SU-DHL-6 (cell line): ENCODE results near the gene PARP16.
A peak's percentile ranks its signal among the peaks of the same experiment; 100 is the strongest.

Source experiments
- H2AFZ ChIP-seq: fragments of 200-600 bp; sonication (generic); 2 replicates; pipeline ENCODE4 v1.6.1; 2014; ENCODE audit warnings: low read depth, mild to moderate bottlenecking, moderate library complexity, mixed read lengths, antibody characterized with exemption, low read length; ENCODE audit not compliant: severe bottlenecking
- H3F3A ChIP-seq: fragments of 200-600 bp; shearing (Covaris generic); 2 replicates; pipeline ENCODE4 v1.6.0; 2016; ENCODE audit warnings: antibody characterized with exemption, mild to moderate bottlenecking; ENCODE audit not compliant: insufficient read depth
- H3K27ac ChIP-seq: fragments of 200-600 bp; sonication (generic); 2 replicates; pipeline ENCODE4 v1.5.1; 2016; ENCODE audit warnings: low read depth, mild to moderate bottlenecking, low read length, moderate library complexity, mixed read lengths
- H3K27me3 ChIP-seq: fragments of 200-600 bp; sonication (generic), shearing (Covaris generic); 2 replicates; pipeline ENCODE4 v1.6.0; 2014; ENCODE audit warnings: mild to moderate bottlenecking, low read length
- H3K36me3 ChIP-seq: fragments of 200-600 bp; sonication (generic); 2 replicates; pipeline ENCODE4 v1.6.1; 2014; ENCODE audit warnings: mild to moderate bottlenecking, low read length, mixed read lengths
- H3K4me2 ChIP-seq: fragments of 300-600, 200-600 bp; shearing (Covaris generic), sonication (generic); 2 replicates; pipeline ENCODE4 v1.6.0; 2014; ENCODE audit warnings: low read length, low read depth, mild to moderate bottlenecking; ENCODE audit not compliant: poor library complexity, severe bottlenecking
- H3K4me3 ChIP-seq: fragments of 200-600 bp; sonication (generic); 2 replicates; pipeline ENCODE4 v1.5.1; 2014; ENCODE audit warnings: antibody characterized with exemption, low read length, mild to moderate bottlenecking, mixed read lengths; ENCODE audit not compliant: insufficient read depth, poor library complexity, severe bottlenecking
- H3K79me2 ChIP-seq: fragments of 200-600 bp; sonication (generic); 2 replicates; pipeline ENCODE4 v1.6.1; 2014; ENCODE audit warnings: mild to moderate bottlenecking, low read length, moderate library complexity; ENCODE audit not compliant: insufficient read depth
- H3K9ac ChIP-seq: fragments of 200-600 bp; sonication (generic); 2 replicates; pipeline ENCODE4 v1.7.0; 2014; ENCODE audit warnings: mild to moderate bottlenecking, low read length
- H3K9me2 ChIP-seq: fragments of 200-600 bp; sonication (generic); replicated peaks from 2 replicates; pipeline ENCODE4 v1.6.1; 2014; ENCODE audit warnings: low read length; ENCODE audit not compliant: insufficient read depth
- H3K9me3 ChIP-seq: fragments of 200-600 bp; sonication (generic); 2 replicates; pipeline ENCODE4 v1.6.1; 2014; ENCODE audit warnings: low read length, mixed read lengths; ENCODE audit not compliant: insufficient read depth
- H4K20me1 ChIP-seq: fragments of 200-600 bp; sonication (generic); 2 replicates; pipeline ENCODE4 v1.6.1; 2014; ENCODE audit warnings: low read depth, mild to moderate bottlenecking, antibody characterized with exemption, low read length, moderate library complexity, mixed read lengths
- EZH2phosphoT487 ChIP-seq: fragments of 200-600 bp; sonication (generic), shearing (Covaris generic); conservative IDR thresholded peaks from 2 replicates; pipeline ENCODE4 v1.6.1; 2018; ENCODE audit warnings: mild to moderate bottlenecking, antibody characterized with exemption, low read length, moderate library complexity, mixed read lengths
- TF ChIP-seq, protein P1 (sequence below): fragments of 200-600 bp; sonication (generic); IDR thresholded peaks from one replicate; pipeline ENCODE4 v1.5.1; 2017; ENCODE audit warnings: antibody characterized with exemption, mild to moderate bottlenecking, low read length, moderate library complexity; ENCODE audit not compliant: insufficient read depth, poor library complexity, severe bottlenecking

Gene PARP16

DNA sequence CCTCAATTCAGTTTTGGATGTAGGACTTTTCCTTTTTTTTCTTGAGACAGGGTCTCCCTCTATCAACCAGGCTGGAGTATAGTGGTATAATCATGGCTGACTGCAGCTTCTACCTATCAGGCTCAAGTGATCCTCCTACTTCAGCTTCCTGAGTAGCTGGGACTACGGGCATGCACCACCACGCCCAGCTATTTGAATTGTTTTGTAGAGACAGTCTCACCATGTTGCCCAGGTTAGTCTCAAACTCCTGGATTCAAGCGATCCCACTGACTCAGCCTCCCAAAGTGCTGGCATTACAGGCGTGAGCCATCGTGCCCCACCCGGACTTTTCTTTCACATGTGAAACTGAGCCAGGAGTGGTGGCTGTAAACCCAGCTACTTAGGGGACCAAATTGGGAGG is 21.3 kb upstream of the PARP16 start:
- Histone ChIP-seq H3K79me2 (no peaks in the 10 kb centered on the region), H2AFZ (no peak overlapping the region), H3K27ac (no peak overlapping the region), H3K4me2 (no peak overlapping the region), H3K4me3 (no peak overlapping the region), H3F3A (peaks cover 22% of the 10 kb centered on the region), H3K9ac (no peak overlapping the region), H3K9me2 (no peaks in the 10 kb centered on the region), H3K9me3 (no peaks in the 10 kb centered on the region), H4K20me1 (no peaks in the 10 kb centered on the region), H3K36me3 (no peaks in the 10 kb centered on the region), H3K27me3 (no peaks in the 10 kb centered on the region)
- TF ChIP-seq, protein P1, sequence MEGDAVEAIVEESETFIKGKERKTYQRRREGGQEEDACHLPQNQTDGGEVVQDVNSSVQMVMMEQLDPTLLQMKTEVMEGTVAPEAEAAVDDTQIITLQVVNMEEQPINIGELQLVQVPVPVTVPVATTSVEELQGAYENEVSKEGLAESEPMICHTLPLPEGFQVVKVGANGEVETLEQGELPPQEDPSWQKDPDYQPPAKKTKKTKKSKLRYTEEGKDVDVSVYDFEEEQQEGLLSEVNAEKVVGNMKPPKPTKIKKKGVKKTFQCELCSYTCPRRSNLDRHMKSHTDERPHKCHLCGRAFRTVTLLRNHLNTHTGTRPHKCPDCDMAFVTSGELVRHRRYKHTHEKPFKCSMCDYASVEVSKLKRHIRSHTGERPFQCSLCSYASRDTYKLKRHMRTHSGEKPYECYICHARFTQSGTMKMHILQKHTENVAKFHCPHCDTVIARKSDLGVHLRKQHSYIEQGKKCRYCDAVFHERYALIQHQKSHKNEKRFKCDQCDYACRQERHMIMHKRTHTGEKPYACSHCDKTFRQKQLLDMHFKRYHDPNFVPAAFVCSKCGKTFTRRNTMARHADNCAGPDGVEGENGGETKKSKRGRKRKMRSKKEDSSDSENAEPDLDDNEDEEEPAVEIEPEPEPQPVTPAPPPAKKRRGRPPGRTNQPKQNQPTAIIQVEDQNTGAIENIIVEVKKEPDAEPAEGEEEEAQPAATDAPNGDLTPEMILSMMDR = no peak
- no peak for TF ChIP-seq EZH2phosphoT487

DNA sequence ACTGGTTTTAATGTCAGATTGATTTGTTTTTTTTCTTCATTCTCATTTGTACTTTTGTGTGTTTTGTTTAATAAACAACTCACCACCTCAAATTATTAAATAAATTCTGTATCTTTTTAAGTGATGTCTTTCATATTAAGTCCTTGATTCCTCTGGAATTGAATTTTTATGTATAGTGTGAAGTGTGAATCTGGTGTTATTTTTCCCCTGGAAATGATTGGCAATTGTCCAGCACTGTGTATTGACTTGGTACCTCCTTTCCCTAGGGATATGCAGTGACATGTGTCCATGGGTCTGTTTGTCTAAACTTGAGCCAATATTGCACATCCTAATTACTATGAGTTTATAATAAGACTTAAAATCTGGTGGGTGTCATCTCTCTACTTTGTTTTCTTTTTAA is 19.9 kb upstream of the PARP16 start:
- H3K79me2 ChIP-seq = no peaks in the 10 kb centered on the region
- no peaks in the 10 kb centered on the region for H3K27me3 ChIP-seq
- peaks cover 22% of the 10 kb centered on the region for H3F3A ChIP-seq
- H3K27ac ChIP-seq = no peak overlapping the region
- no peaks in the 10 kb centered on the region for H3K9me2 ChIP-seq
- H3K4me2 ChIP-seq = no peak overlapping the region
- TF ChIP-seq, protein P1 = no peak
- TF ChIP-seq EZH2phosphoT487 = no peak
- no peak overlapping the region for H2AFZ ChIP-seq
- no peaks in the 10 kb centered on the region for H3K36me3 ChIP-seq
- no peak overlapping the region for H3K4me3 ChIP-seq
- H3K9me3 ChIP-seq = no peaks in the 10 kb centered on the region
- H4K20me1 ChIP-seq = no peaks in the 10 kb centered on the region
- H3K9ac ChIP-seq = no peak overlapping the region

DNA sequence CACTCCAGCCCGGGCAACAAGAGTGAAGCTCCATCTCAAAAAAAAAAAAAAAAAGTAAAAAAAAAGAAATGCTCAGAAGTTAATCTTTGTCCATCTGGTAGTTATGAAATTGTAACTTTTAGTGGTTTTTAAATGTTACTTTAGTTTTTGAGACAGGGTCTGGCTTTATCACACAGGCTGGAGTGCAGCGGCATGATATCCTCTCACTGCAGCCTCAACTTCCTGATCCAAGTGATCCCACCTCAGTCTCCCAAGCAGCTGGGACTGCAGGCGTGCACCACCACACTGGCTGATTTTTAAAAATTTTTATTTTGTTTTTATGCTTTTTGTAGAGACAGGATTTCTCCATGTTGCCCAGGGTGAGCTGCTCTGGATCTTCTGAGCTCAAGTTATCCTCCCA is 19.1 kb upstream of the PARP16 start:
- TF ChIP-seq, protein P1 = no peak
- no peak for TF ChIP-seq EZH2phosphoT487
- peak overlapping the region; percentile 33 for H3K4me2 ChIP-seq
- peaks cover 22% of the 10 kb centered on the region for H3F3A ChIP-seq
- H3K9me3 ChIP-seq = no peaks in the 10 kb centered on the region
- H3K9me2 ChIP-seq = no peaks in the 10 kb centered on the region
- no peak overlapping the region for H3K4me3 ChIP-seq
- H2AFZ ChIP-seq = no peak overlapping the region
- no peak overlapping the region for H3K9ac ChIP-seq
- no peaks in the 10 kb centered on the region for H3K27me3 ChIP-seq
- no peaks in the 10 kb centered on the region for H3K36me3 ChIP-seq
- no peaks in the 10 kb centered on the region for H3K79me2 ChIP-seq
- no peaks in the 10 kb centered on the region for H4K20me1 ChIP-seq
- H3K27ac ChIP-seq = no peak overlapping the region
